Aorta (tissue), 5 donors: ENCODE results near the gene DPP6. TPM values are rescaled to one million over a fixed set of nuclear protein-coding genes. Genes with fewer than 3 reads are reported as not detected.
"Not testable (repeated sequence)": the region's sequence is repeated elsewhere in the genome, so short reads cannot be mapped to it uniquely, and the experiment has no call there.

Experiments used
- ATAC-seq: fragments of 200-7000 bp; cut with Tn5 transposase; one replicate; pipeline ENCODE4 v1.9.1; 2022; ENCODE audit warnings: moderate library complexity; ENCODE audit not compliant: low FRiP score
- DNase-seq, 2 donors: peaks; one replicate each; pipeline ENCODE4 v3.0.0-alpha.2; 2020
- H3K27ac ChIP-seq, 2 donors: one replicate each; pipeline ENCODE4 v1.5.1; 2013; ENCODE audit warnings: low read length in 2 of 2, mild to moderate bottlenecking in 2 of 2, moderate library complexity in 2 of 2, control low read depth in 1 of 2, inconsistent platforms in 1 of 2, low read depth in 1 of 2
- H3K27me3 ChIP-seq, 2 donors: one replicate each; pipeline ENCODE4 v1.6.1; 2013; ENCODE audit warnings: control low read depth in 1 of 2, low read length in 1 of 2, mild to moderate bottlenecking in 1 of 2, moderate library complexity in 1 of 2; ENCODE audit not compliant: insufficient read depth in 2 of 2, control insufficient read depth in 1 of 2
- H3K36me3 ChIP-seq, 2 donors: one replicate each; pipeline ENCODE4 v1.6.1; 2013; ENCODE audit warnings: control low read depth in 1 of 2, low read length in 1 of 2, mild to moderate bottlenecking in 1 of 2; ENCODE audit not compliant: insufficient read depth in 2 of 2, control insufficient read depth in 1 of 2
- H3K4me1 ChIP-seq, 2 donors: one replicate each; pipeline ENCODE4 v1.6.1; 2013; ENCODE audit warnings: low read length in 2 of 2, control low read depth in 1 of 2, mild to moderate bottlenecking in 1 of 2, moderate library complexity in 1 of 2; ENCODE audit not compliant: insufficient read depth in 2 of 2, control insufficient read depth in 1 of 2
- H3K4me3 ChIP-seq, 2 donors: one replicate each; pipeline ENCODE4 v1.5.1; 2013; ENCODE audit warnings: low read length in 2 of 2, control low read depth in 1 of 2, mild to moderate bottlenecking in 1 of 2
- H3K9me3 ChIP-seq: one replicate; pipeline ENCODE4 v1.6.1; 2013; ENCODE audit warnings: mild to moderate bottlenecking, low read length; ENCODE audit not compliant: control insufficient read depth
- WGBS, 2 donors: extraction: QIAGEN DNeasy Blood & Tissue Kit; methylation state at CpG; one replicate each; pipeline ENCODE4 v1.1.7; 2013; 5-methylcytosine and 5-hydroxymethylcytosine counted together
- intact Hi-C, 2 donors: fragments of 100-400 bp; cut with DNase I; formaldehyde crosslinking; loops; one replicate each; pipeline versions ENCODE4 v1.14.2 to v1.15.0; 2022
- polyA plus RNA-seq, 2 donors: library from polyadenylated mRNA; stranded (reverse); fragments of 200-250 nt; gene quantifications; one replicate each; pipeline ENCODE4 v1.2.3, GENCODE V29; 2013
- total RNA-seq, 2 donors: library from RNA; stranded (reverse); fragmentation: NEBNext Ultra II Directional; extraction: Animal tissue kit (Norgen Biotek cat#: 25700); gene quantifications; one replicate each; pipeline ENCODE4 v1.2.1, GENCODE V29; 2021
- donor health status: healthy with polysubstance abuse.
- donor health status: Bipolar disorder and iron deficiency.
- donor health status: DM: no; HTN: no; CAD: no.
- donor health status: DM: no; HTN: no; CAD: no.
- donor health status: DM: yes; HTN: yes; CAD: no.

Gene DPP6
- total and polyA plus RNA-seq, 4 donors: 0.69 TPM; not detected in 3

GRCh38 chr7:154916381-154916780, 864.2 kb downstream of the DPP6 start:
- H3K4me3 ChIP-seq: no peak overlapping the region
- ATAC-seq (no peak), DNase-seq (no peak)
- no peaks in the 10 kb centered on the region for H3K27me3 ChIP-seq
- WGBS, 2 donors: 85 to 86% methylated on average over 14 of the region's 14 CpGs
- intact Hi-C loops: no loop called here
- H3K9me3 ChIP-seq: no peaks in the 10 kb centered on the region
- no peaks in the 10 kb centered on the region for H3K4me1 ChIP-seq
- no peak overlapping the region for H3K27ac ChIP-seq
- no peaks in the 10 kb centered on the region for H3K36me3 ChIP-seq

- WGBS, 2 donors: 88 to 90% methylated on average over 13 of the region's 13 CpGs
- intact Hi-C loops: no loop called here
- DNase-seq (no peak), ATAC-seq (no peak)
- no peaks in the 10 kb centered on the region for H3K36me3 ChIP-seq
- no peaks in the 10 kb centered on the region for H3K27me3 ChIP-seq
- H3K9me3 ChIP-seq: no peaks in the 10 kb centered on the region
- no peaks in the 10 kb centered on the region for H3K4me1 ChIP-seq
- H3K4me3 ChIP-seq: no peak overlapping the region
- H3K27ac ChIP-seq: no peak overlapping the region
Measured at GRCh38 chr7:154916856-154917807, 864.9 kb downstream of the DPP6 start.

GRCh38 chr7:154917808-154918160, 865.6 kb downstream of the DPP6 start:
- Histone ChIP-seq H3K9me3 (no peaks in the 10 kb centered on the region), H3K36me3 (no peaks in the 10 kb centered on the region), H3K27ac (no peak overlapping the region), H3K27me3 (no peaks in the 10 kb centered on the region), H3K4me1 (no peaks in the 10 kb centered on the region), H3K4me3 (no peak overlapping the region)
- DNase-seq (no peak), ATAC-seq (no peak)
- intact Hi-C loops: no loop called here
- 80 to 83% methylated on average over 7 of the region's 7 CpGs for WGBS, 2 donors

- Histone ChIP-seq H3K4me1 (no peaks in the 10 kb centered on the region), H3K4me3 (no peak overlapping the region), H3K27me3 (no peaks in the 10 kb centered on the region), H3K9me3 (no peaks in the 10 kb centered on the region), H3K27ac (no peak overlapping the region), H3K36me3 (no peaks in the 10 kb centered on the region)
- 82 to 88% methylated on average over 6 of the region's 6 CpGs for WGBS, 2 donors
- ATAC-seq (no peak), DNase-seq (no peak)
- intact Hi-C loops: no loop called here
Measured at GRCh38 chr7:154918266-154918665, 866.1 kb downstream of the DPP6 start.

GRCh38 chr7:154918741-154919140, 866.5 kb downstream of the DPP6 start:
- Histone ChIP-seq H3K4me1 (no peaks in the 10 kb centered on the region), H3K9me3 (no peaks in the 10 kb centered on the region), H3K4me3 (no peak overlapping the region), H3K27ac (no peak overlapping the region), H3K27me3 (no peaks in the 10 kb centered on the region), H3K36me3 (no peaks in the 10 kb centered on the region)
- ATAC-seq: no peak
- 75 to 78% methylated on average over 6 of the region's 6 CpGs for WGBS, 2 donors
- intact Hi-C loops: no loop called here
- DNase-seq: no peak

GRCh38 chr7:154919344-154920225, 867.4 kb downstream of the DPP6 start:
- Histone ChIP-seq H3K36me3 (no peaks in the 10 kb centered on the region), H3K4me1 (no peaks in the 10 kb centered on the region), H3K9me3 (no peaks in the 10 kb centered on the region), H3K27ac (no peak overlapping the region), H3K4me3 (no peak overlapping the region), H3K27me3 (no peaks in the 10 kb centered on the region)
- WGBS, 2 donors: 53 to 60% methylated on average over 11 of the region's 11 CpGs
- ATAC-seq: no peak
- DNase-seq: no peak
- intact Hi-C loops: loop anchor here in 1 of 2 donors (10.0 kb wide), 1 partner anchor 275 kb away; no protein-coding TSS in a partner anchor

GRCh38 chr7:154922472-154922871, 870.3 kb downstream of the DPP6 start:
- not testable (repeated sequence) for H3K27me3 ChIP-seq, H3K4me1 ChIP-seq, H3K9me3 ChIP-seq, H3K27ac ChIP-seq, ATAC-seq, H3K4me3 ChIP-seq, DNase-seq, H3K36me3 ChIP-seq
- intact Hi-C loops: loop anchor here in 1 of 2 donors (10.0 kb wide), 1 partner anchor 272 kb away; no protein-coding TSS in a partner anchor
- WGBS, 2 donors: 73 to 80% methylated on average over 2 of the region's 2 CpGs

- Histone ChIP-seq H3K36me3 (no peaks in the 10 kb centered on the region), H3K4me3 (peak overlapping the region; percentile 71 to 83), H3K27me3 (no peaks in the 10 kb centered on the region), H3K4me1 (no peaks in the 10 kb centered on the region), H3K9me3 (no peaks in the 10 kb centered on the region), H3K27ac (peak overlapping the region; percentile 9 to 90)
- peak in 1 of 2 donors; percentile 81 for DNase-seq
- peak; percentile 90 for ATAC-seq
- 1 to 2% methylated on average over 5 of the region's 5 CpGs for WGBS, 2 donors
- intact Hi-C loops: loop anchor here (2.0 to 10.0 kb wide), 5 partner anchors 75 to 420 kb away; partner anchors contain the start of gene PAXIP1 (in 2 of the 2)
Measured at GRCh38 chr7:154927624-154928125, 875.5 kb downstream of the DPP6 start.
